Ascending aorta (tissue), 2 donors: Measurements from ENCODE around the gene DSPP. TPM values are rescaled to one million over a fixed set of nuclear protein-coding genes. Genes with fewer than 3 reads are reported as not detected.

ENCODE experiments used
- DNase-seq, 2 donors: peaks; one replicate each; pipeline ENCODE4 v3.0.0-alpha.2; 2019; ENCODE audit warnings: low spot score in 2 of 2
- H3K27ac ChIP-seq, 2 donors: fragments of 200-600 bp; sonication (generic); one replicate each; pipeline ENCODE4 v1.5.1; 2016 to 2017; ENCODE audit warnings: mild to moderate bottlenecking in 1 of 2
- H3K27me3 ChIP-seq: fragments of 200-600 bp; sonication (generic); one replicate; pipeline ENCODE4 v1.5.1; 2017
- H3K36me3 ChIP-seq, 2 donors: fragments of 200-600 bp; sonication (generic); one replicate each; pipeline ENCODE4 v1.5.1; 2016
- H3K4me1 ChIP-seq, 2 donors: fragments of 200-600 bp; sonication (generic); one replicate each; pipeline ENCODE4 v1.5.1; 2016 to 2017; ENCODE audit warnings: mild to moderate bottlenecking in 1 of 2
- H3K4me3 ChIP-seq, 2 donors: fragments of 200-600 bp; sonication (generic); one replicate each; pipeline ENCODE4 v1.5.1; 2016 to 2017; ENCODE audit warnings: mild to moderate bottlenecking in 1 of 2
- H3K9me3 ChIP-seq, 2 donors: fragments of 200-600 bp; sonication (generic); one replicate each; pipeline ENCODE4 v1.5.1; 2016
- intact Hi-C: fragments of 100-400 bp; cut with DNase I; formaldehyde crosslinking; loops from one replicate; pipeline ENCODE4 v1.15.1; 2023
- total RNA-seq: library from RNA; depleted of rRNA; stranded (reverse); fragments of >200 nt; gene quantifications from one replicate; pipeline ENCODE4 v1.1.0, GENCODE V29; 2016
- TF ChIP-seq, protein P1 (sequence below), 3 experiments: fragments of 200-600 bp in 2 of 3; fragments of 450-650 bp in 1 of 3; sonication (generic) in 2 of 3; IDR thresholded peaks; one replicate each; pipeline ENCODE4 v1.5.1; 2016 to 2019; ENCODE audit warnings: antibody characterized with exemption in 3 of 3, mild to moderate bottlenecking in 1 of 3, moderate library complexity in 1 of 3

Gene DSPP
- total RNA-seq: not detected

DNA sequence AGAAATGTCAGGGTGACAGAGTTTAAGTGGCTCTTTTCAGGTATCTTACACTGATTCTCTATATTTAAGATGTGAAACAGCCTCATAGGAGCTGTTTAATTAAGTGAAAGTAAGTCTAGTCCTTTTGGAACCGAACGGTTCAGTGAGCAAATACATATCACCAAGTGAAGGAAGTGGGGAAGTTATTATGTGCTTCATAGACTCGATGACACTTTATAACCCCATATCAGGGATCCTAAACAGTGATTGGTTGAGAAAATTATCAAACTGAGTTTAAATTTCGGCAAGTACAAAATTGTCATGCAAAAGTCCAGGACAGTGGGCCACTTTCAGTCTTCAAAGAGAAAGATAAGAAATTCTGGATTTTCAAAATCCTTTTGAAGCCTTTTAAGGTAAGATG lies at the start of gene DSPP:
DSPP (plus strand) TSS at position 301 of the 400 bp plus-strand sequence. CDS start 2,380 bp downstream, outside the sequence.
- TF ChIP-seq, protein P1, sequence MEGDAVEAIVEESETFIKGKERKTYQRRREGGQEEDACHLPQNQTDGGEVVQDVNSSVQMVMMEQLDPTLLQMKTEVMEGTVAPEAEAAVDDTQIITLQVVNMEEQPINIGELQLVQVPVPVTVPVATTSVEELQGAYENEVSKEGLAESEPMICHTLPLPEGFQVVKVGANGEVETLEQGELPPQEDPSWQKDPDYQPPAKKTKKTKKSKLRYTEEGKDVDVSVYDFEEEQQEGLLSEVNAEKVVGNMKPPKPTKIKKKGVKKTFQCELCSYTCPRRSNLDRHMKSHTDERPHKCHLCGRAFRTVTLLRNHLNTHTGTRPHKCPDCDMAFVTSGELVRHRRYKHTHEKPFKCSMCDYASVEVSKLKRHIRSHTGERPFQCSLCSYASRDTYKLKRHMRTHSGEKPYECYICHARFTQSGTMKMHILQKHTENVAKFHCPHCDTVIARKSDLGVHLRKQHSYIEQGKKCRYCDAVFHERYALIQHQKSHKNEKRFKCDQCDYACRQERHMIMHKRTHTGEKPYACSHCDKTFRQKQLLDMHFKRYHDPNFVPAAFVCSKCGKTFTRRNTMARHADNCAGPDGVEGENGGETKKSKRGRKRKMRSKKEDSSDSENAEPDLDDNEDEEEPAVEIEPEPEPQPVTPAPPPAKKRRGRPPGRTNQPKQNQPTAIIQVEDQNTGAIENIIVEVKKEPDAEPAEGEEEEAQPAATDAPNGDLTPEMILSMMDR (IDR thresholded peaks at IDR 0.05): no peak
- intact Hi-C loops: no loop called here

GRCh38 chr4:87559090-87559837 lies 49.1 kb upstream of the DSPP start:
- H3K4me3 ChIP-seq: no peak overlapping the region
- H3K4me1 ChIP-seq: peaks cover 7% of the 10 kb centered on the region in 2 donors
- TF ChIP-seq, protein P1 (IDR thresholded peaks at IDR 0.05): no peak
- intact Hi-C loops: no loop called here
- peak in 1 of 2 donors; percentile 73 for DNase-seq
- no peaks in the 10 kb centered on the region for H3K36me3 ChIP-seq
- no peak overlapping the region for H3K27ac ChIP-seq
- no peaks in the 10 kb centered on the region for H3K9me3 ChIP-seq
- no peaks in the 10 kb centered on the region for H3K27me3 ChIP-seq

More for the DNA sequence above, at the start of gene DSPP:
- H3K36me3 ChIP-seq: no peaks in the 10 kb centered on the region
- no peaks in the 10 kb centered on the region for H3K9me3 ChIP-seq
- no peaks in the 10 kb centered on the region for H3K27me3 ChIP-seq
- H3K4me1 ChIP-seq: no peaks in the 10 kb centered on the region
- no peak within 1 kb of the TSS for H3K27ac ChIP-seq
- no peak within 1 kb of the TSS for H3K4me3 ChIP-seq
- no peak for DNase-seq

GRCh38 chr4:87560802-87561201 lies 47.5 kb upstream of the DSPP start:
- TF ChIP-seq, protein P1 (IDR thresholded peaks at IDR 0.05): no peak
- no peaks in the 10 kb centered on the region for H3K27me3 ChIP-seq
- peaks cover under 1 to 1% of the 10 kb centered on the region in 2 donors for H3K4me1 ChIP-seq
- no peaks in the 10 kb centered on the region for H3K36me3 ChIP-seq
- intact Hi-C loops: no loop called here
- no peak overlapping the region for H3K4me3 ChIP-seq
- no peaks in the 10 kb centered on the region for H3K9me3 ChIP-seq
- DNase-seq: no peak
- no peak overlapping the region for H3K27ac ChIP-seq

DNA sequence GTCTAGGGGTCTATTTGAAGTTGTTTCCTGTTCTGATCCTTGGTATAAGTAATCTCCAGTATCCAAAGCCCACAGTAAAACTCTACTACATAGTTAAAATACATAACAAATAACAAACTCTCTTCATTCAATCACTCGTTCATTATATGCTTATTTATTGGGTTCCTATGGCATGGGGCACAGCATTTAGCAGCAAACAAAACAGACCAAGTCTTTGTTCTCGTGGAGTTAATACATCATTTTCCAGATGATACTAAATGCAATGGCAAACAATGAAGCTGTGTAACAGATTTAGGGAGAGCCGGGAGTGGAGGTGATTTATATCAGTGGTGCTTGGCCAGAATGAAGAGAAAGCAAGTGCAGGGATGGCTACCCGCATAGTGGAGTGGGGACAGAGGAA lies 42.6 kb upstream of the DSPP start:
- intact Hi-C loops: no loop called here
- no peaks in the 10 kb centered on the region for H3K27me3 ChIP-seq

GRCh38 chr4:87566276-87566675 lies 42.1 kb upstream of the DSPP start:
- H3K9me3 ChIP-seq: no peaks in the 10 kb centered on the region
- H3K4me3 ChIP-seq: no peak overlapping the region
- no peak for DNase-seq
- no peaks in the 10 kb centered on the region for H3K36me3 ChIP-seq
- no peaks in the 10 kb centered on the region for H3K27me3 ChIP-seq
- TF ChIP-seq, protein P1 (IDR thresholded peaks at IDR 0.05): no peak
- no peak overlapping the region for H3K27ac ChIP-seq
- intact Hi-C loops: no loop called here
- no peaks in the 10 kb centered on the region for H3K4me1 ChIP-seq

More for the DNA sequence above, 42.6 kb upstream of the DSPP start:
- H3K36me3 ChIP-seq: no peaks in the 10 kb centered on the region
- DNase-seq: no peak
- no peak overlapping the region for H3K4me3 ChIP-seq
- H3K4me1 ChIP-seq: no peaks in the 10 kb centered on the region
- TF ChIP-seq, protein P1 (IDR thresholded peaks at IDR 0.05): no peak
- no peaks in the 10 kb centered on the region for H3K9me3 ChIP-seq
- no peak overlapping the region for H3K27ac ChIP-seq
